ENCODE results near the gene JPT2. TPM values are rescaled to one million over a fixed set of nuclear protein-coding genes. Genes with fewer than 3 reads are reported as not detected.

JPT2 gene
- 10 to 100 TPM; 89.2 to 96.4 (median 92.4) TPM for total RNA-seq

DNA sequence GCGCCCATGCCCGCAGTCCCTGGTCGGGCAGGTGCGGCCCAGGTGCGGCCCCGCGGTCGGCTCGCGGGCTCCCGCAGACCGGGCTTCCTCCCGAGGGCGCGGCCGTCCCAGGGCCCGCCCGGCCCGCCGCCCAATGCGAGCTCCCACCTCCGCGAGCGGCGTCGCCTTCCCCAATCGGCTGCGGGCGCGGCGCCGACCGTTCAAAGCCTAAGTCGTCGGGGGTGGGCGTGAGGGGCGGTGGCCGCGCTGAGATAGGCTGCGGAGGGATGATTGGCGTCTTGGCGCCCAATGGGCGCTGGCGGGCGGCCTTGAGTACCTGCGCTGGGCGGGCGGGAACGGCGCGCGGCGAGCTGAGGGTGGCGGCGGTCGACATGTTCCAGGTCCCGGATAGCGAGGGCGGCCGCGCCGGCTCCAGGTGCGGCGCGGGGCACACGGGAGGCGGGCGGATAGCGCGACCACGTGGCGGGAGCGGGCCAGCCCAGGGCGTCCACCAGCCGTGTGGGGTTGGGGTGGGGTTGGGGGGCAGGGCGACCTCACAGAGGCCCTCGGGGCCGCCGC is at the start of gene JPT2:
JPT2 (plus strand) TSS at position 338 of the 558 bp plus-strand sequence; CDS start at position 372, 34 bp downstream.
- peak; percentile 98 for ATAC-seq

DNA sequence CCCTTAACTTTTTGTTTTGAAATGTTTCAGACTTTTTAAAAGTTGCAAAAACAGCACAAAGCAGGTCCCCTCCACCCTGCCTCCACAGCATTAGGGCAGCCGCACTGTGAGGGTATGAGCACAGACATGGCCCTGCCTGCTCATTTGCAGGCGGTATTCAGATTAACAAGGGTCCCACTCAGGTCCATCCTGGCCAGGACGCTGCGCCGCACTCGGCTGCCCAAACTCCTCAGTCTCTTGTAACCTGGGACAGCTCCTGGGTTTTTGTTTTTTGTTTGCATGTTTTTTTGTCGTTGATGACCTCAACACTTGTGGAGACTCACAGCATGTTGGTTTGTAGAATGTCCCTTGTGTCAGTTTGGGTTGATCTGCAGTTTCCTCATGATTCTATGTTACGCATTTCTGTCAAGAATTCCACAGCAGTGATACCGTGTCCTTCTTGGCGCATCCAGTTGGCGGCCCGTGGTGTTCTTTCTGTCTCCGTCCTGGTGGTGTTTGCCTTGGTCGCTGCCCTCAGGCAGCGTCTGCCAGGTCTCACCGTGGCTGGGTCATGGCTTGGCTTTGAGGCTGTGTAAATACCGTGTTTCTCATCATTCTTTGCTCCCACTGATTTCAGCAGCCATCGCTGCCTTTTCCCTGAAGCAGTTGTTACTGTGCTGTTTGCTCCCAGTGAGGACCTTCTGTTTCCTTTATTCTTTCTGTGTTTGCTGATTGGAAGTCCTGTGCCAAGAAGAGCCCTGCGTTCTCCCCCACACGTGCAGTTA is 47.4 kb upstream of the JPT2 start:
- Mint-ChIP-seq H3K27me3 (ENCODE audit: low read depth) (no peaks in the 10 kb centered on the region), H3K4me1 (ENCODE audit: low read depth) (peaks cover 4% of the 10 kb centered on the region), H3K9me3 (no peaks in the 10 kb centered on the region), H3K36me3 (ENCODE audit: insufficient read depth) (peaks cover 27% of the 10 kb centered on the region), H3K4me3 (no peak overlapping the region)
- no peak for DNase-seq
- ATAC-seq: no peak

More for the DNA sequence above, at the start of gene JPT2:
- Mint-ChIP-seq H3K9me3 (no peaks in the 10 kb centered on the region), H3K4me3 (peak within 1 kb of the TSS; percentile 92), H3K4me1 (ENCODE audit: low read depth) (peaks cover 26% of the 10 kb centered on the region), H3K36me3 (ENCODE audit: insufficient read depth) (peaks cover 20% of the 10 kb centered on the region), H3K27me3 (ENCODE audit: low read depth) (no peaks in the 10 kb centered on the region)
- peak; percentile 93 for DNase-seq

GRCh38 chr16:1631230-1631629 is 46.8 kb upstream of the JPT2 start:
- Mint-ChIP-seq H3K36me3 (ENCODE audit: insufficient read depth) (peaks cover 27% of the 10 kb centered on the region), H3K4me1 (ENCODE audit: low read depth) (peaks cover 4% of the 10 kb centered on the region), H3K9me3 (no peaks in the 10 kb centered on the region), H3K4me3 (no peak overlapping the region), H3K27me3 (ENCODE audit: low read depth) (no peaks in the 10 kb centered on the region)
- no peak for DNase-seq
- no peak for ATAC-seq

GRCh38 chr16:1631931-1632637 is 46.0 kb upstream of the JPT2 start:
- H3K4me1 Mint-ChIP-seq (ENCODE audit: low read depth): peaks cover 4% of the 10 kb centered on the region
- H3K9me3 Mint-ChIP-seq: no peaks in the 10 kb centered on the region
- H3K4me3 Mint-ChIP-seq: no peak overlapping the region
- peaks cover 27% of the 10 kb centered on the region for H3K36me3 Mint-ChIP-seq (ENCODE audit: insufficient read depth)
- ATAC-seq (no peak), DNase-seq (no peak)
- H3K27me3 Mint-ChIP-seq (ENCODE audit: low read depth): no peaks in the 10 kb centered on the region

- DNase-seq (no peak), ATAC-seq (no peak)
- Mint-ChIP-seq H3K9me3 (no peaks in the 10 kb centered on the region), H3K4me3 (no peak overlapping the region), H3K36me3 (ENCODE audit: insufficient read depth) (peaks cover 22% of the 10 kb centered on the region), H3K27me3 (ENCODE audit: low read depth) (no peaks in the 10 kb centered on the region), H3K4me1 (ENCODE audit: low read depth) (peaks cover 4% of the 10 kb centered on the region)
Observed at GRCh38 chr16:1632638-1632970, 45.5 kb upstream of the JPT2 start.

DNA sequence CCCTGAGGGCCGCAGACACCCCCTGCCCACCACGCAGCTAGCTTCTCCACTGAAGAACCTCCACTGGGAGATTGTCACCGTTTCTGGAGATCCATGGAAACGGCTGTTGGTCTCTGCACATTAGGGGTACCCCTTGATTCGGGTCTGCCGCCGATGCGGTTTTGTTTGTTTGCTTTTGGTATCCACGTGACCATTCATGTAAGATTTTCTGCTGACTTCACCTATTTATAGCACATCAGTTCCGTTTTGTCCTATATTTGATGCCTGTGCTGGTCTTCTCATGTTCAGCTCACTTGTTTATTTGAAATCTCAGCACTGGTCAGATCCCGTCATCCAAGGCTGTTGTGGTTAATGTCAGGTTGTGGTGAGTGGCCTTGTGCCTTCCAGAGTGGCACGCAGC is 44.8 kb upstream of the JPT2 start:
- peaks cover 24% of the 10 kb centered on the region for H3K36me3 Mint-ChIP-seq (ENCODE audit: insufficient read depth)
- H3K4me3 Mint-ChIP-seq: no peak overlapping the region
- ATAC-seq: no peak
- no peaks in the 10 kb centered on the region for H3K27me3 Mint-ChIP-seq (ENCODE audit: low read depth)
- DNase-seq: no peak
- H3K4me1 Mint-ChIP-seq (ENCODE audit: low read depth): peaks cover 4% of the 10 kb centered on the region
- H3K9me3 Mint-ChIP-seq: no peaks in the 10 kb centered on the region

GRCh38 chr16:1634541-1634940 is 43.5 kb upstream of the JPT2 start:
- no peak overlapping the region for H3K4me3 Mint-ChIP-seq
- no peaks in the 10 kb centered on the region for H3K9me3 Mint-ChIP-seq
- ATAC-seq (no peak), DNase-seq (no peak)
- H3K4me1 Mint-ChIP-seq (ENCODE audit: low read depth): no peaks in the 10 kb centered on the region
- H3K36me3 Mint-ChIP-seq (ENCODE audit: insufficient read depth): peaks cover 27% of the 10 kb centered on the region
- H3K27me3 Mint-ChIP-seq (ENCODE audit: low read depth): no peaks in the 10 kb centered on the region

GRCh38 chr16:1635070-1635469 is 43.0 kb upstream of the JPT2 start:
- H3K36me3 Mint-ChIP-seq (ENCODE audit: insufficient read depth): peaks cover 26% of the 10 kb centered on the region
- no peaks in the 10 kb centered on the region for H3K9me3 Mint-ChIP-seq
- DNase-seq (no peak), ATAC-seq (no peak)
- no peak overlapping the region for H3K4me3 Mint-ChIP-seq
- no peaks in the 10 kb centered on the region for H3K27me3 Mint-ChIP-seq (ENCODE audit: low read depth)
- H3K4me1 Mint-ChIP-seq (ENCODE audit: low read depth): no peaks in the 10 kb centered on the region

- no peak overlapping the region for H3K4me3 Mint-ChIP-seq
- no peaks in the 10 kb centered on the region for H3K4me1 Mint-ChIP-seq (ENCODE audit: low read depth)
- H3K9me3 Mint-ChIP-seq: no peaks in the 10 kb centered on the region
- ATAC-seq (no peak), DNase-seq (no peak)
- H3K27me3 Mint-ChIP-seq (ENCODE audit: low read depth): no peaks in the 10 kb centered on the region
- H3K36me3 Mint-ChIP-seq (ENCODE audit: insufficient read depth): peaks cover 32% of the 10 kb centered on the region
Observed at GRCh38 chr16:1637526-1637925, 40.6 kb upstream of the JPT2 start.

- Mint-ChIP-seq H3K4me1 (ENCODE audit: low read depth) (no peaks in the 10 kb centered on the region), H3K9me3 (no peaks in the 10 kb centered on the region), H3K4me3 (no peak overlapping the region), H3K36me3 (ENCODE audit: insufficient read depth) (peaks cover 35% of the 10 kb centered on the region), H3K27me3 (ENCODE audit: low read depth) (no peaks in the 10 kb centered on the region)
- DNase-seq: no peak
- ATAC-seq: no peak
Observed at GRCh38 chr16:1638757-1639156, 39.3 kb upstream of the JPT2 start.

DNA sequence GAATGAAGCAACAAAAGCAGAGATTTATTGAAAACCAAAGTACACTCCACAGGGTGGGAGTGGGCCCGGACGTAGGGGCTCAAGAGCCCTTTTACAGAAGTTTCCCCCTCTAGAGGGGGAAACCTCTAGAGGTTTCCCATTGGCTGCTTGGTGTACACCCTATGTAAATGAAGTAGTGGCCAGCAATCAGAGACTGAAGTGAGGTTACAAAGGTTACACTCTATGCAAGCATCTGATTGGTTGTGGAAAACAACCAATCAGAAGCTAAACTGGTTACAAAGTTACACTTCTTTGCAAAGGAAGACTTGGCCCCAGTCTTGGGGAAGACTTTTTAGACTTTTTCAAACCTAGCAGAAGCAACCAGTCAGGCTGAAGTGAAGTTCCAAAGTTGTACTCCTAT is 38.8 kb upstream of the JPT2 start:
- ATAC-seq: no peak
- H3K27me3 Mint-ChIP-seq (ENCODE audit: low read depth): no peaks in the 10 kb centered on the region
- peaks cover 33% of the 10 kb centered on the region for H3K36me3 Mint-ChIP-seq (ENCODE audit: insufficient read depth)
- no peaks in the 10 kb centered on the region for H3K9me3 Mint-ChIP-seq
- H3K4me1 Mint-ChIP-seq (ENCODE audit: low read depth): peaks cover 1% of the 10 kb centered on the region
- DNase-seq: no peak
- no peak overlapping the region for H3K4me3 Mint-ChIP-seq

- Mint-ChIP-seq H3K4me1 (ENCODE audit: low read depth) (peaks cover 4% of the 10 kb centered on the region), H3K27me3 (ENCODE audit: low read depth) (no peaks in the 10 kb centered on the region), H3K36me3 (ENCODE audit: insufficient read depth) (peaks cover 33% of the 10 kb centered on the region), H3K4me3 (no peak overlapping the region), H3K9me3 (no peaks in the 10 kb centered on the region)
- ATAC-seq (no peak), DNase-seq (no peak)
Observed at GRCh38 chr16:1639860-1640259, 38.2 kb upstream of the JPT2 start.

DNA sequence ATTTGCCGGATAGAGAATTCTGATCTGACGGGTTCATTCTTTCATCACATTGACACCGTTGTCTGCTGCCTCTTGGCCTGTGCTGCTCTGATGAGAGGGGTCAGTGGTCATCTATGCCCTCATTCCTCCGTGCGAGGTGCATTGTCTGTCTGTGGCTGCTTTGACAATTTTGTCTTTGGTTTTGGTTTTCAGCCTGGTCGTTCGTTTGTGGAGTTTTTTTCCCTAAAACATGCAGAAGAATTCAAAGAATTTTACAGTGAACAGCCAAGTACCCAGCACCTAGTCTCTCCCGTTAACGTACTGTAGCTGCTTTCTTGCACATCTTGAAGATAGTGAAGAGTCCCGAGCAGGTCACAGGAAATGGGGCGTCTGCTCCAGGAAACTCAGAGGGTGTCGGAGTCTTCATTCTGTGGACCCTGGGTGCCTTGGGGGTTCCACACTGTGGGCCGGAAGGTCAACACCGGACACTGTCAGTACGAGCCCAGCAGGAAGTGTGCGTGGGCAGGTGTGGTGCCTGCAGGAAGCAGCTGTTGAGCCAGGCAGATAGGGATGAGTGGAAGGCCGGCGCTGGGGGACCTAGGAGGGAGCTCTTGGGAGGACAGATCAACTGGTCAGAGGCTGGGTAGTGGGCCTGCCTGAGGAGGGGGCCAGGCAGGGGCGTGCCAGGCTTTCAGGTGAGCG is 37.7 kb upstream of the JPT2 start:
- H3K4me3 Mint-ChIP-seq: no peak overlapping the region
- no peaks in the 10 kb centered on the region for H3K9me3 Mint-ChIP-seq
- H3K4me1 Mint-ChIP-seq (ENCODE audit: low read depth): peaks cover 4% of the 10 kb centered on the region
- DNase-seq (no peak), ATAC-seq (no peak)
- H3K27me3 Mint-ChIP-seq (ENCODE audit: low read depth): no peaks in the 10 kb centered on the region
- H3K36me3 Mint-ChIP-seq (ENCODE audit: insufficient read depth): peaks cover 33% of the 10 kb centered on the region

- ATAC-seq (no peak), DNase-seq (no peak)
- H3K27me3 Mint-ChIP-seq (ENCODE audit: low read depth): no peaks in the 10 kb centered on the region
- H3K4me3 Mint-ChIP-seq: no peak overlapping the region
- peaks cover 33% of the 10 kb centered on the region for H3K36me3 Mint-ChIP-seq (ENCODE audit: insufficient read depth)
- peaks cover 13% of the 10 kb centered on the region for H3K4me1 Mint-ChIP-seq (ENCODE audit: low read depth)
- no peaks in the 10 kb centered on the region for H3K9me3 Mint-ChIP-seq
Observed at GRCh38 chr16:1641261-1641660, 36.8 kb upstream of the JPT2 start.
